Measurements from ENCODE around the gene CBX8.
"Not testable (repeated sequence)": the region's sequence is repeated elsewhere in the genome, so short reads cannot be mapped to it uniquely, and the experiment has no call there.

GRCh38 chr17:79754903-79755302, 42.0 kb downstream of the CBX8 start:
- TF ChIP-seq CTCF (IDR thresholded peaks at IDR 0.05; ENCODE audit: low read depth, low read length); EZH2phosphoT487 (IDR thresholded peaks at IDR 0.05; ENCODE audit: low read depth): not testable (repeated sequence)

Data from OCI-LY3 (cell line).